Naive thymus-derived CD4-positive, alpha-beta T cell (primary cell): ENCODE measurements around the gene WWOX. TPM values are rescaled to one million over a fixed set of nuclear protein-coding genes. Genes with fewer than 3 reads are reported as not detected.

Experiments used
- ATAC-seq: fragments of 150-1000 bp; cut with Tn5 transposase; 2 replicates; pipeline ENCODE4 v1.10.0; 2021; ENCODE audit warnings: mild to moderate bottlenecking, moderate library complexity
- CTCF ChIA-PET: fragments of 350-600 bp; sonication (Branson Sonifier 250); formaldehyde crosslinking; loops from one replicate; lab custom pipeline; 2021; ENCODE audit warnings: antibody characterized with exemption; lab: Charles Lee
- POLR2A ChIA-PET: fragments of 350-600 bp; sonication (Branson Sonifier 250); formaldehyde crosslinking; loops from one replicate; lab custom pipeline; 2021; ENCODE audit warnings: antibody characterized with exemption, inconsistent platforms; lab: Charles Lee
- DNase-seq, 9 donors: peaks; one replicate each; pipeline versions ENCODE4 v3.0.0 to v3.0.0-alpha.2; 2020 to 2022; ENCODE audit warnings: mixed read lengths in 1 of 9
- H3K27ac ChIP-seq: one replicate; pipeline ENCODE4 v1.7.0; 2013; ENCODE audit warnings: mild to moderate bottlenecking, low read depth, low read length, moderate library complexity
- H3K27me3 ChIP-seq, 2 donors: one replicate each; pipeline ENCODE4 v1.7.0; 2013; ENCODE audit warnings: low read length in 2 of 2, mild to moderate bottlenecking in 2 of 2, moderate library complexity in 2 of 2; ENCODE audit not compliant: control insufficient read depth in 2 of 2, insufficient read depth in 2 of 2
- H3K36me3 ChIP-seq, 3 experiments: 1 replicate in 2 of 3; 2 replicates in 1 of 3; pipeline ENCODE4 v1.7.0; 2013; ENCODE audit warnings: low read length in 3 of 3, mild to moderate bottlenecking in 3 of 3, moderate library complexity in 1 of 3; ENCODE audit not compliant: insufficient read depth in 3 of 3, control insufficient read depth in 2 of 3
- H3K4me1 ChIP-seq, 2 donors: one replicate each; pipeline ENCODE4 v1.7.0; 2013; ENCODE audit warnings: low read length in 2 of 2, mild to moderate bottlenecking in 2 of 2, moderate library complexity in 1 of 2; ENCODE audit not compliant: control insufficient read depth in 2 of 2, insufficient read depth in 2 of 2
- H3K4me3 ChIP-seq: 2 replicates; pipeline ENCODE4 v1.7.0; 2013; ENCODE audit warnings: mild to moderate bottlenecking, low read length
- H3K9me3 ChIP-seq, 3 experiments: 1 replicate in 2 of 3; 2 replicates in 1 of 3; pipeline ENCODE4 v1.7.0; 2013; ENCODE audit warnings: low read length in 3 of 3; ENCODE audit not compliant: control insufficient read depth in 2 of 3
- H3K27ac Mint-ChIP-seq, 9 donors: one replicate each; pipeline ENCODE4 v1.8.0; 2020 to 2022; ENCODE audit warnings: mixed read lengths in 9 of 9, mild to moderate bottlenecking in 8 of 9, moderate library complexity in 5 of 9, inconsistent platforms in 2 of 9
- H3K27me3 Mint-ChIP-seq, 5 donors: one replicate each; pipeline ENCODE4 v1.8.0; 2021 to 2022; ENCODE audit warnings: mixed read lengths in 5 of 5, mild to moderate bottlenecking in 1 of 5
- H3K36me3 Mint-ChIP-seq, 5 donors: one replicate each; pipeline ENCODE4 v1.8.0; 2020 to 2022; ENCODE audit warnings: mixed read lengths in 5 of 5, mild to moderate bottlenecking in 3 of 5, inconsistent platforms in 1 of 5
- H3K4me1 Mint-ChIP-seq, 7 donors: one replicate each; pipeline ENCODE4 v1.8.0; 2020 to 2022; ENCODE audit warnings: mixed read lengths in 7 of 7, mild to moderate bottlenecking in 3 of 7, inconsistent platforms in 1 of 7
- H3K4me3 Mint-ChIP-seq, 10 donors: one replicate each; pipeline ENCODE4 v1.8.0; 2020 to 2022; ENCODE audit warnings: mild to moderate bottlenecking in 10 of 10, mixed read lengths in 10 of 10, moderate library complexity in 6 of 10, inconsistent platforms in 2 of 10
- H3K9me3 Mint-ChIP-seq, 11 donors: one replicate each; pipeline ENCODE4 v1.8.0; 2020 to 2022; ENCODE audit warnings: mixed read lengths in 11 of 11, mild to moderate bottlenecking in 4 of 11, inconsistent platforms in 1 of 11, moderate library complexity in 1 of 11
- intact Hi-C, 2 donors: fragments of 100-400 bp; cut with micrococcal nuclease; formaldehyde crosslinking; loops; one replicate each; pipeline ENCODE4 v1.15.1; 2023
- polyA plus RNA-seq, 2 donors: library from polyadenylated mRNA; unstranded; fragments of 300-500 nt; fragmentation: Illumina TruSeq; gene quantifications; one replicate each; pipeline ENCODE4 v1.2.3, GENCODE V29; 2021
- total RNA-seq, 6 experiments: library from RNA in 5 of 6; stranded (reverse) in 5 of 6; gene quantifications; 1 replicate in 5 of 6; 2 replicates in 1 of 6; pipeline ENCODE4 v1.2.3 and lab custom pipeline; 2021 to 2026

WWOX gene
- total and polyA plus RNA-seq, 7 experiments from 2014 or later: 13.8 to 31.1 (median 20.8) TPM

DNA sequence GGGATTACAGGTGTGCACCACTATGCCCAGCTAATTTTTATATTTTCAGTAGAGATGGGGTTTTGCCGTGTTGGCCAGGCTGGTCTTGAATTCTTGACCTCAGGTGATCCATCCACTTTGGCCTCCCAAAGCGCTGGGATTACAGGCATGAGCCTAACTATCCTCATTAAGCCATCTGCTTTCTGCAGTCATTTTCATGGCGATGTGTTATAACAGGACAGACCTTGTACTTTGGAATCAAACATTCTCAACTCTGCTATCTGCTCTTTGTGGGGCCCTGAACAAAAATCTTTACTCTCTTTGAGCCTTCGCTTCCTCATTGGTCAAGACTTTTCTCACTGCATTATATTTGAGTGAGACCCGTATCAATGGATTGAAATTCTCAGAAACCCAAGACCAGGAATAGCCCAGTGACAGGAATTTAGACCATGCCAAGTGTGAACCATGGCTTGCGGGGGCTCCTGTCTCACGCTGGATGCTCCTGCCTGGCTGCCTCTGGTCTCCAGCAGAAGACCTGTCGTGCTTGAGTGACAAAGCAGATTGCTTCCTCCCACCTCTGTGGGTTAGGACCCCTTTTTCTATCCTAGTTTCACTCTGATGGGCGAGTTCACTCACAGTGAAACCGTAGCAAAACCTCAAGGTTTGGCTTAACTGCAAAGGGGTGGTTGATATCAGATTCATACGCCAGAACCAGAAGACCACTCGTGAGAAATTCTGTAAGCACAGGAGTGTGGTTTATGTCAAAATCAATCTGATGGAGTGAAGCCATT lies 982.0 kb downstream of the WWOX start:
- Mint-ChIP-seq H3K27ac (no peak overlapping the region), H3K27me3 (peaks cover 0 to 3% (median 0%) of the 10 kb centered on the region in 5 donors), H3K4me3 (no peak overlapping the region), H3K9me3 (peaks cover 0 to 3% (median 0%) of the 10 kb centered on the region in 11 donors), H3K36me3 (peaks cover 0 to 4% (median 0%) of the 10 kb centered on the region in 5 donors), H3K4me1 (peaks cover 7 to 51% (median 16%) of the 10 kb centered on the region in 7 donors)
- no peaks in the 10 kb centered on the region for H3K9me3 ChIP-seq
- ChIA-PET POLR2A (no interaction called here), CTCF (no interaction called here)
- H3K27me3 ChIP-seq: no peaks in the 10 kb centered on the region
- no peak overlapping the region for H3K4me3 ChIP-seq
- intact Hi-C loops: loop anchor here in 1 of 2 donors (1.0 kb wide), 1 partner anchor 8 kb away; no protein-coding TSS in a partner anchor
- no peak overlapping the region for H3K27ac ChIP-seq
- no peak for DNase-seq
- no peak for ATAC-seq
- H3K4me1 ChIP-seq: no peaks in the 10 kb centered on the region
- no peaks in the 10 kb centered on the region for H3K36me3 ChIP-seq

DNA sequence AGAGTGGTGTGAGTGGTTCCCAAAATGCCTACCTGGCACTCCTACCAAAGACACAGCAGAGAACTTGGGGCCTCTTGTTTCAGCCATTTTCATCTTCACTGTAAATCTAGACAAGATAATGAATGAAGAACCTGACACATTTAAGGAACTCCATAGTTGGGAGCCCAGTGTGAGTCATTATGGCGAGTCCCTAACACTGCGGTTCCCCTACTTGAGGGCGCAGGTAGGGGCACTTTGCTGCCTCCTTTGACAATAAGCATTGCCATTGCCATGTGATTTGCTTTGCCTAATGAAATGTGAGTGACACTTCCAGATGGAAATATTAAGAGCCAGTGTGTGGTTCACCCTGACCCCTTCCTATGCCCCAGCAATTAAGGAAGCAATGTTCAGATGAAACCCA lies 983.5 kb downstream of the WWOX start:
- Histone ChIP-seq H3K36me3 (no peaks in the 10 kb centered on the region), H3K27me3 (no peaks in the 10 kb centered on the region), H3K4me3 (no peak overlapping the region), H3K4me1 (no peaks in the 10 kb centered on the region), H3K27ac (no peak overlapping the region), H3K9me3 (no peaks in the 10 kb centered on the region)
- H3K27ac Mint-ChIP-seq: peak overlapping the region in 1 of 9 donors; percentile 1
- ChIA-PET CTCF (no interaction called here), POLR2A (no interaction called here)
- H3K4me1 Mint-ChIP-seq: peaks cover 4 to 41% (median 14%) of the 10 kb centered on the region in 7 donors
- no peak overlapping the region for H3K4me3 Mint-ChIP-seq
- intact Hi-C loops: no loop called here
- peaks cover 0 to 3% (median 0%) of the 10 kb centered on the region in 11 donors for H3K9me3 Mint-ChIP-seq
- no peak for DNase-seq
- H3K27me3 Mint-ChIP-seq: no peaks in the 10 kb centered on the region
- peaks cover 0 to 4% (median 0%) of the 10 kb centered on the region in 5 donors for H3K36me3 Mint-ChIP-seq
- peak; percentile 51 for ATAC-seq

DNA sequence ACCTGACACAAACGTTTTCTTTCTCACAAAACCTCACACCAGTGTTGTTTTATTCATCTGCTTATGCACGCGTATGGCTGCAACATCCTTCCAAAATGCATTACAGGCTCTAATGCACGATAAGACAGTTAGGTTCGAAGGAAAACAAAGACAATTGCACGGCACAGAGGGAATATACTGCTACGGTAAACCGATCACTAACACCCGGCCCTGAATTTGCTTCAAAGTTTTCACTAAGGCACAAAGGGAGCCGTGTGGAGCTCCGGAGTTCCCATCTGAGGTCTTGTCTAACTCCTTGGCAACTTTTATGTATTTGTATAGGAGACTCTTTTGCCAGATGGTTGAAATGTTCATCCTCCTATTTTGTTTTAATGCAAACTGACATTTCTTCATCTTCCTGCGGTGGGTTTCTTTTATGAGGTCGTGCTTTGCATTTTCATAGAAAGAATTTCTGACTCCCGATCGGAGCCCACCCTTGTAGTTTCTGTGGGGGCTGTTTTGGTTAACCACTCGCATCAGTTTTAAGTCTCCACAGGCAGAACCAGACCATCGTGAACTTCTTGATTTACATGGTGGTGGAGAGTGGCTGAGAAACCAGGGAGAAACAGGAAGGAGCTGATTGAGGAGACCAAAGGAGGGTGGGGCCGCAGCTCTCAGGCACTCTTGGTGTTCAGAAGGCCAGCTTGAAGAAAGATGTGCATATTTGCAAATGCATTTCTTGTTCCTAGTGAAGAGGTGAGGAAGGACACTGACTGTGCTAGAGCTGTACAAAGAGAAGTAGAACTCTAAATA lies 984.2 kb downstream of the WWOX start:
- Mint-ChIP-seq H3K9me3 (peaks cover 0 to 1% (median 0%) of the 10 kb centered on the region in 11 donors), H3K4me3 (peak overlapping the region in 1 of 10 donors; percentile 34), H3K36me3 (peaks cover 0 to 4% (median 0%) of the 10 kb centered on the region in 5 donors), H3K4me1 (peaks cover 4 to 37% (median 16%) of the 10 kb centered on the region in 7 donors), H3K27me3 (no peaks in the 10 kb centered on the region), H3K27ac (no peak overlapping the region)
- Histone ChIP-seq H3K36me3 (no peaks in the 10 kb centered on the region), H3K9me3 (no peaks in the 10 kb centered on the region), H3K27ac (no peak overlapping the region), H3K4me3 (no peak overlapping the region), H3K27me3 (no peaks in the 10 kb centered on the region), H3K4me1 (no peaks in the 10 kb centered on the region)
- POLR2A ChIA-PET: no interaction called here
- CTCF ChIA-PET: no interaction called here
- DNase-seq (no peak), ATAC-seq (peak; percentile 36)
- intact Hi-C loops: no loop called here

DNA sequence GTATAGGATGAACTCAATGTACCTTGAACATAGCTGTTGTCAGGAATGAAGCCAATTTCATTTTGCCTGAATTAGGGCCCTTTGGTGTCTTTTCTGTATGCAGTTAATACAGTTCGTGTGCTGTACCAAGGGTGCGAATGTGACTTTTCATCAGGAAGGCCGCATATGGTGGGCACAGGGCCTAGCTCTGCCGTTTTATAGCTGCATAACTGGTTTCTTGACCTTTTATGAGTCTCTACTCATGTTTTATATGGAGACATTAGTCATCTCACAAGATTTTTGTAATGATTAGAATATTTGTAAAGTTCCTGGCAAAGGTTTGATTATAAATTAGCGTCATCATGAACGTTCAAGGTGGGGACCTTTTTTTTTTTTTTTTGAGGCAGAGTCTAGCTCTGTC lies 989.5 kb downstream of the WWOX start:
- H3K36me3 ChIP-seq: no peaks in the 10 kb centered on the region
- no peak overlapping the region for H3K4me3 ChIP-seq
- H3K27me3 ChIP-seq: no peaks in the 10 kb centered on the region
- DNase-seq (no peak), ATAC-seq (no peak)
- H3K27ac ChIP-seq: no peak overlapping the region
- POLR2A ChIA-PET: no interaction called here
- H3K9me3 ChIP-seq: no peaks in the 10 kb centered on the region
- peak overlapping the region in 6 of 10 donors; percentile 15 to 82 (median 50) for H3K4me3 Mint-ChIP-seq
- H3K4me1 ChIP-seq: peaks cover 39 to 45% of the 10 kb centered on the region in 2 donors
- H3K27ac Mint-ChIP-seq: peak overlapping the region in 4 of 9 donors; percentile 46 to 79 (median 48)
- H3K27me3 Mint-ChIP-seq: peaks cover 0 to 2% (median 0%) of the 10 kb centered on the region in 5 donors
- peaks cover 35 to 64% (median 58%) of the 10 kb centered on the region in 7 donors for H3K4me1 Mint-ChIP-seq
- intact Hi-C loops: no loop called here
- H3K9me3 Mint-ChIP-seq: peaks cover 0 to 4% (median 0%) of the 10 kb centered on the region in 11 donors
- peaks cover 0 to 11% (median 0%) of the 10 kb centered on the region in 5 donors for H3K36me3 Mint-ChIP-seq
- CTCF ChIA-PET: no interaction called here

DNA sequence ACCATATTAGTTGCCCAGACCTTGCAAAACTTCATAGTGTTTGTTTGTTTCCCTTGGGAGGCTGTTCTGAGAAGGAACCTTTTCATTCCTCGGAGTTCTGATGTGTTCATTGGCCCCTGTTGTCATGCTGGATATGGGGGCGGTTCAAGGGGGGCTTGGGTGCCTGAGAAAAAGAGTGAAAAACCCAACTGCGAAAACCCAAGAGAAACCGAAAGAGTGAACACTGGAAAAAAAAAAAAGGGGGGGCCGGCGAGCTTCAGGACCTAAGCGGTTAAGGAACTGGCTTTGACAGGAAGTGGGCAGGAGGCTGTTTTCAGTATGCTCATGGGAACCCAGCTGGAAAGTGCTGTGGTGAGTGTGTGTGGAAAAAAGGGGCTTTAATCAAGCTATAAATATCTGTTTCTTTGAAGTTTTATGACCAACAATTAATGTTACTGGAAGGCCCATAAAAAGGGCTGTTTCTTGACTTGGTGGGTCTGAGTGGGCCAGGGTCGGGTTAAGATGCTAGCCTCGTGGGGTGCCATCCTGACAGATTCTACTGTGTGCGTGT lies 990.4 kb downstream of the WWOX start:
- Mint-ChIP-seq H3K27ac (peak overlapping the region; percentile 48 to 85 (median 80)), H3K4me1 (peaks cover 35 to 69% (median 57%) of the 10 kb centered on the region in 7 donors), H3K27me3 (peaks cover 0 to 6% (median 0%) of the 10 kb centered on the region in 5 donors), H3K9me3 (peaks cover 0 to 4% (median 0%) of the 10 kb centered on the region in 11 donors), H3K4me3 (peak overlapping the region; percentile 76 to 85 (median 82)), H3K36me3 (peaks cover 0 to 11% (median 0%) of the 10 kb centered on the region in 5 donors)
- DNase-seq (peak in 8 of 9 donors; percentile 14 to 67 (median 36)), ATAC-seq (peak; percentile 52)
- Histone ChIP-seq H3K36me3 (no peaks in the 10 kb centered on the region), H3K4me3 (peak overlapping the region; percentile 7), H3K4me1 (peaks cover 40 to 46% of the 10 kb centered on the region in 2 donors), H3K9me3 (no peaks in the 10 kb centered on the region), H3K27me3 (no peaks in the 10 kb centered on the region), H3K27ac (no peak overlapping the region)
- intact Hi-C loops: loop anchor here in 1 of 2 donors (1.0 to 5.0 kb wide), 7 partner anchors 13 to 1427 kb away; partner anchors contain the start of gene MAF
- ChIA-PET CTCF (no interaction called here), POLR2A (interaction anchor here (0.5 kb wide), 1 partner anchor 599 kb away, joined by 3 read pairs; no protein-coding TSS in a partner anchor)

DNA sequence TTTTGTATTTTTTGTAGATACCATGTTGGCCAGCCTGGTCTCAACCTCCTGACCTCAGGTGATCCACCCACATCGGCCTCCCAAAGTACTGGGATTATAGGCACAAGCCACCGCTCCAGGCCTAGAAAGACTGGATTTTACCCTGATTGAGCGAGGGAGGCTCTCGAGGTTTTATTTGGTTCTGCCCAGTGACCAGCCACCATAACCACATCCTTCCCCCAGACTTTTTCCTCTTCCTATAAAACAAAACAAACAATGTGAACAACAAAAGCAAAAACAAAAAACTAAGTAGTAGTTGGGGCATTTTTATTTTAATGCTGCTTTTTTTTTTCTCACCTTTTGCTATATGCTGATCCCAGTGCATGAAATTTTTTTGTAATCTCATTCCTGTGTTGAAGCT lies 991.5 kb downstream of the WWOX start:
- H3K27me3 Mint-ChIP-seq: peaks cover 0 to 6% (median 0%) of the 10 kb centered on the region in 5 donors
- H3K36me3 Mint-ChIP-seq: peaks cover 0 to 11% (median 0%) of the 10 kb centered on the region in 5 donors
- CTCF ChIA-PET: no interaction called here
- no peaks in the 10 kb centered on the region for H3K36me3 ChIP-seq
- ATAC-seq: no peak
- no peaks in the 10 kb centered on the region for H3K27me3 ChIP-seq
- H3K4me1 ChIP-seq: peaks cover 40 to 46% of the 10 kb centered on the region in 2 donors
- POLR2A ChIA-PET: no interaction called here
- peaks cover 0 to 4% (median 0%) of the 10 kb centered on the region in 11 donors for H3K9me3 Mint-ChIP-seq
- H3K4me3 Mint-ChIP-seq: peak overlapping the region; percentile 3 to 83 (median 78)
- DNase-seq: no peak
- intact Hi-C loops: loop anchor here in 1 of 2 donors (1.0 to 5.0 kb wide), 7 partner anchors 14 to 1426 kb away; partner anchors contain the start of gene MAF
- no peak overlapping the region for H3K27ac ChIP-seq
- H3K27ac Mint-ChIP-seq: peak overlapping the region in 6 of 9 donors; percentile 38 to 84 (median 80)
- H3K4me3 ChIP-seq: no peak overlapping the region
- no peaks in the 10 kb centered on the region for H3K9me3 ChIP-seq
- peaks cover 35 to 76% (median 57%) of the 10 kb centered on the region in 7 donors for H3K4me1 Mint-ChIP-seq
